ENCODE measurements around the gene ZNF681. TPM values are rescaled to one million over a fixed set of nuclear protein-coding genes. Genes with fewer than 3 reads are reported as not detected.
A peak's percentile ranks its signal among the peaks of the same experiment; 100 is the strongest.

The ZNF681 gene
- polyA plus RNA-seq (2012; ENCODE audit: insufficient read depth, insufficient read length, low read depth) = 0.20 TPM

GRCh38 chr19:23758187-23759074 is at the start of gene ZNF681:
ZNF681 (minus strand) TSS chr19:23758891; CDS start chr19:23758749, 142 bp downstream.
- peak within 1 kb of the TSS; percentile 91 for H3K4me3 ChIP-seq (ENCODE audit: low read depth, low read length)
- no peaks in the 10 kb centered on the region for H3K4me1 ChIP-seq
- DNase-seq = peak; percentile 92
- TF ChIP-seq, protein P1, sequence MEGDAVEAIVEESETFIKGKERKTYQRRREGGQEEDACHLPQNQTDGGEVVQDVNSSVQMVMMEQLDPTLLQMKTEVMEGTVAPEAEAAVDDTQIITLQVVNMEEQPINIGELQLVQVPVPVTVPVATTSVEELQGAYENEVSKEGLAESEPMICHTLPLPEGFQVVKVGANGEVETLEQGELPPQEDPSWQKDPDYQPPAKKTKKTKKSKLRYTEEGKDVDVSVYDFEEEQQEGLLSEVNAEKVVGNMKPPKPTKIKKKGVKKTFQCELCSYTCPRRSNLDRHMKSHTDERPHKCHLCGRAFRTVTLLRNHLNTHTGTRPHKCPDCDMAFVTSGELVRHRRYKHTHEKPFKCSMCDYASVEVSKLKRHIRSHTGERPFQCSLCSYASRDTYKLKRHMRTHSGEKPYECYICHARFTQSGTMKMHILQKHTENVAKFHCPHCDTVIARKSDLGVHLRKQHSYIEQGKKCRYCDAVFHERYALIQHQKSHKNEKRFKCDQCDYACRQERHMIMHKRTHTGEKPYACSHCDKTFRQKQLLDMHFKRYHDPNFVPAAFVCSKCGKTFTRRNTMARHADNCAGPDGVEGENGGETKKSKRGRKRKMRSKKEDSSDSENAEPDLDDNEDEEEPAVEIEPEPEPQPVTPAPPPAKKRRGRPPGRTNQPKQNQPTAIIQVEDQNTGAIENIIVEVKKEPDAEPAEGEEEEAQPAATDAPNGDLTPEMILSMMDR (IDR thresholded peaks at IDR 0.05; ENCODE audit: low read depth, low read length) = no peak; the same call in 1 of the 2 replicates
- H3K36me3 ChIP-seq = no peaks in the 10 kb centered on the region
- H3K27me3 ChIP-seq = no peaks in the 10 kb centered on the region
- no peaks in the 10 kb centered on the region; the same call in 1 of the 2 replicates for H3K9me3 ChIP-seq

DNA sequence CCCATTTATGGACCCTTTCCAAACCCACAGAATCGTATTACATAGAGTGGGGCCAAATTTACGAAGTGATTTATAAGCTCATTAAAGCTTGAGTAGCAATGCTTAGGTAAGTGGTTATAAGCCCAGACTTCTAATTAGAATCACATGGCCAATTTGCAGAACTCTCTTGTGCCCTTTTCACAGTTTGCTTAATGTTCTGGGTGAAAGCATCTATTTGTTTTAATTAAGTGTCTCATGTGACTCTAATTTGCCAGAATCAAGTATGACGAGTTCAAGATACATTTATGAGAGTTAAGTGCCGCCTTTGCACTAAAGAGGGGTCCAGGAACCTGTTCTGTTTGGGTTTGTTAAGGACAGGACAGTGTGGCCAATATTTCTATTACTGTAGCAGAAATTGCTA is 46.0 kb upstream of the ZNF681 start:
- Histone ChIP-seq H3K9me3 (no peaks in the 10 kb centered on the region), H3K4me3 (ENCODE audit: low read depth, low read length) (no peak overlapping the region), H3K4me1 (no peaks in the 10 kb centered on the region), H3K36me3 (no peaks in the 10 kb centered on the region), H3K27me3 (no peaks in the 10 kb centered on the region)
- TF ChIP-seq, protein P1 (IDR thresholded peaks at IDR 0.05; ENCODE audit: low read depth, low read length) = no peak
- no peak for DNase-seq

GRCh38 chr19:23802290-23802689 is 43.6 kb upstream of the ZNF681 start:
- no peak for DNase-seq
- no peaks in the 10 kb centered on the region for H3K36me3 ChIP-seq
- no peak overlapping the region for H3K4me3 ChIP-seq (ENCODE audit: low read depth, low read length)
- no peaks in the 10 kb centered on the region for H3K4me1 ChIP-seq
- H3K9me3 ChIP-seq = no peaks in the 10 kb centered on the region
- TF ChIP-seq, protein P1 (IDR thresholded peaks at IDR 0.05; ENCODE audit: low read depth, low read length) = no peak
- no peaks in the 10 kb centered on the region for H3K27me3 ChIP-seq

GRCh38 chr19:23801803-23802202 is 43.1 kb upstream of the ZNF681 start:
- TF ChIP-seq, protein P1 (IDR thresholded peaks at IDR 0.05; ENCODE audit: low read depth, low read length) = no peak
- Histone ChIP-seq H3K36me3 (no peaks in the 10 kb centered on the region), H3K4me1 (no peaks in the 10 kb centered on the region), H3K27me3 (no peaks in the 10 kb centered on the region), H3K9me3 (no peaks in the 10 kb centered on the region), H3K4me3 (ENCODE audit: low read depth, low read length) (no peak overlapping the region)
- no peak for DNase-seq

GRCh38 chr19:23800868-23801267 is 42.2 kb upstream of the ZNF681 start:
- DNase-seq = no peak
- TF ChIP-seq, protein P1 (IDR thresholded peaks at IDR 0.05; ENCODE audit: low read depth, low read length) = no peak
- no peaks in the 10 kb centered on the region for H3K36me3 ChIP-seq
- no peak overlapping the region for H3K4me3 ChIP-seq (ENCODE audit: low read depth, low read length)
- H3K9me3 ChIP-seq = no peaks in the 10 kb centered on the region
- no peaks in the 10 kb centered on the region for H3K27me3 ChIP-seq
- H3K4me1 ChIP-seq = no peaks in the 10 kb centered on the region

DNA sequence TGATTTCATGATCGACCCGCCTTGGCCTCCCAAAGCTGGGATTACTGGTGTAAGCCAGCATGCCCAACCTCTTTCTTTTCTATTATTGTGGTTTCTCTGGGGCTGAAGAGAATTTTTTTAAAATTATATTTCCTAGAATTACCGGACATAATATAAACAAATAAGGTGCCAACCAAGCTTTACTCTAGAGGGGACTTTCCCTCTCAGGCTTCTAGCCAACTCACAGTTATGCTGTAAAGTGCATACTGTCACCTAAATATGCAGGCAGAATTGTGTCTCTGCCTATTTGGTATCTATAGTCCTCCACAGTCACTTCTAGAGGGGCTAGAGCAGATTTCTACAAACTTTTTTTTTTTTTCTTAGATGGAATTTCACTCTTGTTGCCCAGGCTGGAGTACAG is 41.6 kb upstream of the ZNF681 start:
- Histone ChIP-seq H3K36me3 (no peaks in the 10 kb centered on the region), H3K4me3 (ENCODE audit: low read depth, low read length) (no peak overlapping the region), H3K9me3 (no peaks in the 10 kb centered on the region), H3K4me1 (no peaks in the 10 kb centered on the region), H3K27me3 (no peaks in the 10 kb centered on the region)
- DNase-seq = no peak
- TF ChIP-seq, protein P1 (IDR thresholded peaks at IDR 0.05; ENCODE audit: low read depth, low read length) = no peak
